Esophagus squamous epithelium (tissue), 4 donors: ENCODE results near the gene PTGER4.

Experiments
- POLR2A ChIP-seq, 4 donors: fragments of 450-650 bp; IDR thresholded peaks; one replicate each; pipeline ENCODE4 v1.6.1; 2017; ENCODE audit warnings: antibody characterized with exemption in 4 of 4, mild to moderate bottlenecking in 4 of 4, moderate library complexity in 3 of 4
- TF ChIP-seq, protein P1 (sequence below), 6 experiments: fragments of 450-650 bp in 4 of 6; fragments of 200-600 bp in 2 of 6; sonication (generic) in 2 of 6; IDR thresholded peaks; one replicate each; pipeline ENCODE4 v1.5.1; 2016 to 2019; ENCODE audit warnings: antibody characterized with exemption in 6 of 6, mild to moderate bottlenecking in 4 of 6, moderate library complexity in 4 of 6

DNA sequence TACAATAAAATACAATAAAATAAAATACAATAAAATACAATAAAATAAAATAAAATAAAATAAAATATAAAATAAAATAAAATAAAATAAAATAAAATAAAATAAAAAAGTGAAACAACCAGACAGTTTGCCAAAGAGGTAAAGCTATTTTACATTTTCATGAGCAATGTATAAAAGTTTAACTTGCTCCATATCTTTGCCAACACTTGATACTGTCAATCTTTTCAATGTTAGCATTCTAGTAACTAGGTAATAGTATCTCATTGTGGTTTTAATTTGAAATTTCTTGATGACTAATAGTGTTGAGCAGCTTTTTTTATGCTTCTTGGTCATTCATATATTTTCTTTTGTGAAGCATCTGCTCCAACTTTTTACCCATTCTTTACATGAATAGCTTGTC lies 58.8 kb downstream of the PTGER4 start:
- TF ChIP-seq POLR2A (IDR thresholded peaks at IDR 0.05): no peak
- TF ChIP-seq, protein P1, sequence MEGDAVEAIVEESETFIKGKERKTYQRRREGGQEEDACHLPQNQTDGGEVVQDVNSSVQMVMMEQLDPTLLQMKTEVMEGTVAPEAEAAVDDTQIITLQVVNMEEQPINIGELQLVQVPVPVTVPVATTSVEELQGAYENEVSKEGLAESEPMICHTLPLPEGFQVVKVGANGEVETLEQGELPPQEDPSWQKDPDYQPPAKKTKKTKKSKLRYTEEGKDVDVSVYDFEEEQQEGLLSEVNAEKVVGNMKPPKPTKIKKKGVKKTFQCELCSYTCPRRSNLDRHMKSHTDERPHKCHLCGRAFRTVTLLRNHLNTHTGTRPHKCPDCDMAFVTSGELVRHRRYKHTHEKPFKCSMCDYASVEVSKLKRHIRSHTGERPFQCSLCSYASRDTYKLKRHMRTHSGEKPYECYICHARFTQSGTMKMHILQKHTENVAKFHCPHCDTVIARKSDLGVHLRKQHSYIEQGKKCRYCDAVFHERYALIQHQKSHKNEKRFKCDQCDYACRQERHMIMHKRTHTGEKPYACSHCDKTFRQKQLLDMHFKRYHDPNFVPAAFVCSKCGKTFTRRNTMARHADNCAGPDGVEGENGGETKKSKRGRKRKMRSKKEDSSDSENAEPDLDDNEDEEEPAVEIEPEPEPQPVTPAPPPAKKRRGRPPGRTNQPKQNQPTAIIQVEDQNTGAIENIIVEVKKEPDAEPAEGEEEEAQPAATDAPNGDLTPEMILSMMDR (IDR thresholded peaks at IDR 0.05): no peak
